H9 (cell line): Measurements from ENCODE around the gene CDS2. TPM values are rescaled to one million over a fixed set of nuclear protein-coding genes. Genes with fewer than 3 reads are reported as not detected.

Source experiments
- DNase-seq: peaks from one replicate; pipeline ENCODE4 v3.0.0-alpha.2; 2017
- H2AFZ ChIP-seq: one replicate; pipeline ENCODE4 v1.6.1; 2013; ENCODE audit warnings: mild to moderate bottlenecking, low read length, control low read depth, moderate library complexity
- H2AK5ac ChIP-seq: 2 replicates; pipeline ENCODE4 v1.6.1; 2013; ENCODE audit warnings: low read length, control low read depth, mixed read lengths; ENCODE audit not compliant: insufficient read length
- H2BK120ac ChIP-seq: one replicate; pipeline ENCODE4 v1.6.1; 2013; ENCODE audit warnings: low read depth, mild to moderate bottlenecking, low read length, control low read depth, inconsistent platforms; ENCODE audit not compliant: poor library complexity, severe bottlenecking
- H2BK12ac ChIP-seq: 2 replicates; pipeline ENCODE4 v1.6.1; 2013; ENCODE audit warnings: low read length, control low read depth, mixed read lengths, low read depth; ENCODE audit not compliant: insufficient read length
- H2BK15ac ChIP-seq: 2 replicates; pipeline ENCODE4 v1.6.1; 2013; ENCODE audit warnings: low read depth, low read length, control low read depth
- H2BK20ac ChIP-seq: one replicate; pipeline ENCODE4 v1.6.1; 2013; ENCODE audit warnings: low read depth, mild to moderate bottlenecking, low read length, control low read depth, inconsistent platforms; ENCODE audit not compliant: poor library complexity, severe bottlenecking
- H2BK5ac ChIP-seq: 2 replicates; pipeline ENCODE4 v1.6.1; 2013; ENCODE audit warnings: low read length, control low read depth, mixed read lengths; ENCODE audit not compliant: insufficient read length
- H3K14ac ChIP-seq: 2 replicates; pipeline ENCODE4 v1.6.1; 2013; ENCODE audit warnings: low read length, control low read depth; ENCODE audit not compliant: insufficient read depth
- H3K18ac ChIP-seq: 2 replicates; pipeline ENCODE4 v1.6.1; 2013; ENCODE audit warnings: low read depth, mild to moderate bottlenecking, mixed read lengths, low read length, control low read depth; ENCODE audit not compliant: insufficient read length
- H3K23ac ChIP-seq: 2 replicates; pipeline ENCODE4 v1.6.1; 2013; ENCODE audit warnings: low read length, control low read depth, mixed read lengths, low read depth; ENCODE audit not compliant: insufficient read length
- H3K23me2 ChIP-seq: 2 replicates; pipeline ENCODE4 v1.6.1; 2013; ENCODE audit warnings: low read depth, mild to moderate bottlenecking, mixed read lengths, low read length, control low read depth; ENCODE audit not compliant: insufficient read length, poor library complexity, severe bottlenecking
- H3K27ac ChIP-seq: 2 replicates; pipeline ENCODE4 v1.5.1; 2013; ENCODE audit warnings: low read length, control low read depth, mixed read lengths, low read depth; ENCODE audit not compliant: insufficient read length
- H3K27me3 ChIP-seq: 2 replicates; pipeline ENCODE4 v1.6.1; 2013; ENCODE audit warnings: low read length, control low read depth, inconsistent platforms; ENCODE audit not compliant: insufficient read depth
- H3K4ac ChIP-seq: 2 replicates; pipeline ENCODE4 v1.6.1; 2013; ENCODE audit warnings: low read depth, mild to moderate bottlenecking, control low read depth, inconsistent platforms, low read length, moderate library complexity
- H3K4me1 ChIP-seq: 2 replicates; pipeline ENCODE4 v1.6.1; 2013; ENCODE audit warnings: low read length, control low read depth, inconsistent platforms; ENCODE audit not compliant: insufficient read depth
- H3K4me2 ChIP-seq: 2 replicates; pipeline ENCODE4 v1.6.1; 2013; ENCODE audit warnings: low read length, control low read depth, mixed read lengths; ENCODE audit not compliant: insufficient read length, insufficient read depth
- H3K56ac ChIP-seq: 2 replicates; pipeline ENCODE4 v1.6.1; 2013; ENCODE audit warnings: low read depth, mild to moderate bottlenecking, mixed read lengths, low read length, control low read depth; ENCODE audit not compliant: insufficient read length
- H3K79me1 ChIP-seq: 2 replicates; pipeline ENCODE4 v1.6.1; 2013; ENCODE audit warnings: low read depth, mild to moderate bottlenecking, moderate library complexity, low read length, control low read depth, inconsistent platforms; ENCODE audit not compliant: insufficient read depth, poor library complexity, severe bottlenecking
- H3K79me2 ChIP-seq: 2 replicates; pipeline ENCODE4 v1.6.1; 2013; ENCODE audit warnings: low read length, control low read depth, inconsistent platforms; ENCODE audit not compliant: insufficient read depth
- H3K9ac ChIP-seq: 2 replicates; pipeline ENCODE4 v1.6.1; 2013; ENCODE audit warnings: low read length, control low read depth, mixed read lengths; ENCODE audit not compliant: insufficient read length; ENCODE audit errors: extremely low read depth
- H3K9me3 ChIP-seq: one replicate; pipeline ENCODE4 v1.6.1; 2013; ENCODE audit warnings: low read depth, low read length, inconsistent platforms; ENCODE audit not compliant: control insufficient read depth
- H3T11ph ChIP-seq: one replicate; pipeline ENCODE4 v1.6.1; 2013; ENCODE audit warnings: mild to moderate bottlenecking, low read length, control low read depth, inconsistent platforms
- H4K20me1 ChIP-seq: one replicate; pipeline ENCODE4 v1.6.1; 2013; ENCODE audit not compliant: control insufficient read depth, insufficient read length, insufficient read depth
- H4K5ac ChIP-seq: 2 replicates; pipeline ENCODE4 v1.6.1; 2013; ENCODE audit warnings: low read depth, mild to moderate bottlenecking, mixed read lengths, low read length, control low read depth; ENCODE audit not compliant: insufficient read length
- H4K8ac ChIP-seq: replicated peaks from 2 replicates; pipeline ENCODE4 v1.6.1; 2013; ENCODE audit warnings: low read length, control low read depth, mixed read lengths, low read depth; ENCODE audit not compliant: insufficient read length
- H4K91ac ChIP-seq: 2 replicates; pipeline ENCODE4 v1.6.1; 2013; ENCODE audit warnings: low read depth, mild to moderate bottlenecking, moderate library complexity, mixed read lengths, low read length, control low read depth; ENCODE audit not compliant: insufficient read length
- H3K27ac Mint-ChIP-seq, 3 experiments: 2 replicates in 2 of 3; 3 replicates in 1 of 3; pipeline ENCODE4 v1.8.0; 2020 to 2021; ENCODE audit warnings: mixed read lengths in 3 of 3, mild to moderate bottlenecking in 1 of 3, moderate library complexity in 1 of 3
- H3K27me3 Mint-ChIP-seq: 2 replicates; pipeline ENCODE4 v1.8.0; 2021; ENCODE audit warnings: low read depth, mild to moderate bottlenecking, moderate library complexity, mixed read lengths
- H3K36me3 Mint-ChIP-seq, 3 experiments: 2 replicates in 2 of 3; 3 replicates in 1 of 3; pipeline ENCODE4 v1.8.0; 2020 to 2021; ENCODE audit warnings: low read depth in 3 of 3, mixed read lengths in 3 of 3; ENCODE audit not compliant: insufficient read depth in 1 of 3
- H3K4me1 Mint-ChIP-seq, 2 experiments: 2 replicates each; pipeline ENCODE4 v1.8.0; 2020; ENCODE audit warnings: mixed read lengths in 2 of 2
- H3K4me3 Mint-ChIP-seq, 2 experiments: 2 replicates in 1 of 2; 3 replicates in 1 of 2; pipeline ENCODE4 v1.8.0; 2020 to 2021; ENCODE audit warnings: mild to moderate bottlenecking in 2 of 2, mixed read lengths in 2 of 2, moderate library complexity in 1 of 2
- H3K9me3 Mint-ChIP-seq, 2 experiments: 2 replicates in 1 of 2; 3 replicates in 1 of 2; pipeline ENCODE4 v1.8.0; 2020; ENCODE audit warnings: mild to moderate bottlenecking in 2 of 2, mixed read lengths in 2 of 2, moderate library complexity in 1 of 2
- CTCF ChIP-seq: fragments of 200-600 bp; sonication (generic); conservative IDR thresholded peaks from 3 replicates; pipeline ENCODE4 v1.8.0; 2021; ENCODE audit warnings: antibody characterized with exemption, mild to moderate bottlenecking
- WGBS: extraction: QIAGEN DNeasy Blood & Tissue Kit; methylation state at CpG from one replicate; pipeline ENCODE4 v1.1.7; 2013; ENCODE audit warnings: missing lambda C conversion rate, low lambda C conversion rate, mixed read lengths; ENCODE audit not compliant: insufficient read length; ENCODE audit errors: extremely low coverage; 5-methylcytosine and 5-hydroxymethylcytosine counted together
- total RNA-seq: library from RNA; stranded (reverse); gene quantifications from 2 replicates; pipeline ENCODE4 v1.2.1, GENCODE V29; 2021

Gene CDS2
- total RNA-seq, 1 experiment from 2014 or later: 63.2 TPM

GRCh38 chr20:5216663-5217062 lies 89.9 kb downstream of the CDS2 start:
- no peak overlapping the region for H3K56ac ChIP-seq
- H3K4me1 ChIP-seq: peaks cover 8% of the 10 kb centered on the region; the same call in 1 of the 2 replicates
- no peak overlapping the region for H3T11ph ChIP-seq
- no peak for DNase-seq
- H2BK120ac ChIP-seq: no peak overlapping the region
- H2AK5ac ChIP-seq: no peak overlapping the region
- no peak overlapping the region for H3K23ac ChIP-seq
- no peak overlapping the region for H3K4me2 ChIP-seq
- no peak overlapping the region for H3K4ac ChIP-seq
- no peak overlapping the region for H3K27ac Mint-ChIP-seq
- no peak overlapping the region for H4K5ac ChIP-seq
- no CpG with 5 or more reads among the region's 3 CpGs for WGBS
- no peak overlapping the region for H2BK20ac ChIP-seq
- H3K27me3 Mint-ChIP-seq: no peaks in the 10 kb centered on the region
- no peak overlapping the region for H4K91ac ChIP-seq
- H3K9me3 ChIP-seq: no peaks in the 10 kb centered on the region
- no peaks in the 10 kb centered on the region for H3K79me1 ChIP-seq
- no peak overlapping the region for H4K8ac ChIP-seq
- no peak overlapping the region for H2BK12ac ChIP-seq
- peaks cover 0 to 5% (median 3%) of the 10 kb centered on the region in 3 experiments; a peak in 3 of 7 replicates for H3K36me3 Mint-ChIP-seq
- no peak overlapping the region for H3K9ac ChIP-seq
- H3K14ac ChIP-seq: no peak overlapping the region
- no peak for TF ChIP-seq CTCF
- H4K20me1 ChIP-seq: no peaks in the 10 kb centered on the region
- no peak overlapping the region for H2BK5ac ChIP-seq
- no peak overlapping the region for H3K27ac ChIP-seq
- peaks cover 17 to 19% of the 10 kb centered on the region in 2 experiments for H3K4me1 Mint-ChIP-seq
- no peak overlapping the region for H3K18ac ChIP-seq
- H3K9me3 Mint-ChIP-seq: no peaks in the 10 kb centered on the region
- H3K79me2 ChIP-seq: no peaks in the 10 kb centered on the region
- H2BK15ac ChIP-seq: no peak overlapping the region
- H3K4me3 Mint-ChIP-seq: no peak overlapping the region
- H2AFZ ChIP-seq: no peak overlapping the region
- H3K23me2 ChIP-seq: no peaks in the 10 kb centered on the region
- no peaks in the 10 kb centered on the region for H3K27me3 ChIP-seq
